ENCODE measurements around the gene CBX5. TPM values are rescaled to one million over a fixed set of nuclear protein-coding genes. Genes with fewer than 3 reads are reported as not detected.

The CBX5 gene
- total RNA-seq, 2 experiments from 2014 or later, result 115 to 299 TPM

DNA sequence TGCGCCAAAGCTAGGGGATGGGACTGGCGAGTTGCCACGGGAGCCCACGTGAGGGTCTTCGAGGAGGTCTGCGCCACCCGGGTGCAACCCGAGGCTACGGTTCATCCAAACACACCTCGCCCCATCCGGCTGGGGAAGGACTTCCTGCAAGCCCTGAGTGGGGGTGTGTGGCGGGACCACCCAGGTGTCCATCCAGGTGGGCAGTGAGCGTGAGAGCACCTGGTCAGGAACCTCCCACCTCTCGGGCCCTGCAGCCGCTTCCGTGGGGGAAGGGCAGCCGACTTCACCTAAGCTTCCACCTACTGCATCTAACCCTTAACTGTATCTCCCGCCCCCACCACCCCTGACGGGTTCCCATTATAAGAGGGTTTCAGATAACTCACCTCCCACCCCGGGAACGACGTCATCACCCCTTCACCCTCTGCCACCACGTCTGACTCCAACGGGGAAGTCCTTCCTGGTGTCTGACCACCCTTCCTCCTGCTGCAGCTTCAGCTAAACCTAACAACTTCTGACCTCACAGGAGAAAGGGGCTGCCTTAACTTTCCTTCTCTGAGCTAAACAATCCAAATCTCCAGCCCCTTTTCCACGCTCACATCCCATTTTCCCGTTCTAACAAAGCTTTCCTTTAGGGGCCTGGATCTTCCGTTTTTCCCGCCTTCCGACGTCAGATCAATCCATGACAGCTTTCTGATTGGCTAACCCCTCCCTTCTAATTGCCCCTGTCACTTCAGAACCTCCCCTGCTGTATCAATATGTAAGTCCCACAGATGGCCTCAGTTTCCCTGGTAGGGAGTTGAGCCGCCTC, 63.7 kb downstream of the CBX5 start:
- peak overlapping the region; percentile 86 for H3K4me2 ChIP-seq (ENCODE audit: low read length)
- H3K9me2 ChIP-seq (ENCODE audit: insufficient read depth, low read length), result no peaks in the 10 kb centered on the region
- no peak for TF ChIP-seq EZH2phosphoT487 (IDR thresholded peaks at IDR 0.05; ENCODE audit: borderline replicate concordance, low read depth, low read length)
- TF ChIP-seq, protein P1, sequence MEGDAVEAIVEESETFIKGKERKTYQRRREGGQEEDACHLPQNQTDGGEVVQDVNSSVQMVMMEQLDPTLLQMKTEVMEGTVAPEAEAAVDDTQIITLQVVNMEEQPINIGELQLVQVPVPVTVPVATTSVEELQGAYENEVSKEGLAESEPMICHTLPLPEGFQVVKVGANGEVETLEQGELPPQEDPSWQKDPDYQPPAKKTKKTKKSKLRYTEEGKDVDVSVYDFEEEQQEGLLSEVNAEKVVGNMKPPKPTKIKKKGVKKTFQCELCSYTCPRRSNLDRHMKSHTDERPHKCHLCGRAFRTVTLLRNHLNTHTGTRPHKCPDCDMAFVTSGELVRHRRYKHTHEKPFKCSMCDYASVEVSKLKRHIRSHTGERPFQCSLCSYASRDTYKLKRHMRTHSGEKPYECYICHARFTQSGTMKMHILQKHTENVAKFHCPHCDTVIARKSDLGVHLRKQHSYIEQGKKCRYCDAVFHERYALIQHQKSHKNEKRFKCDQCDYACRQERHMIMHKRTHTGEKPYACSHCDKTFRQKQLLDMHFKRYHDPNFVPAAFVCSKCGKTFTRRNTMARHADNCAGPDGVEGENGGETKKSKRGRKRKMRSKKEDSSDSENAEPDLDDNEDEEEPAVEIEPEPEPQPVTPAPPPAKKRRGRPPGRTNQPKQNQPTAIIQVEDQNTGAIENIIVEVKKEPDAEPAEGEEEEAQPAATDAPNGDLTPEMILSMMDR (conservative IDR thresholded peaks at IDR 0.05; ENCODE audit: low read length), result no peak
- no TSS peak for BruUV-seq (replicated peaks)
- H4K20me1 ChIP-seq (ENCODE audit: insufficient read depth, low read length), result no peaks in the 10 kb centered on the region
- ChIA-PET POLR2A (interaction anchor here (0.5 to 1.0 kb wide), 7 partner anchors 10 to 211 kb away, joined by 3 to 6 read pairs (median 3); partner anchors contain the start of gene HOXC4), CTCF (ENCODE audit: unreplicated experiment) (interaction anchor here (0.7 to 1.8 kb wide), 8 partner anchors 9 to 199 kb away, joined by 3 to 4 read pairs (median 4); no protein-coding TSS in a partner anchor)
- no peaks in the 10 kb centered on the region for H3K36me3 ChIP-seq (ENCODE audit: insufficient read depth, low read length)
- peak overlapping the region; percentile 89 for H3K27ac ChIP-seq (ENCODE audit: low read depth, low read length, poor library complexity, severe bottlenecking)
- intact Hi-C loops (cut with micrococcal nuclease; ENCODE audit: unreplicated experiment), result loop anchor here (1.0 to 5.0 kb wide), 4 partner anchors 65 to 464 kb away; partner anchors contain the start of genes CBX5, CISTR, HNRNPA1 and HOXC4
- H2AFZ ChIP-seq (ENCODE audit: low read length), result peak overlapping the region; percentile 21; the same call in 1 of the 2 replicates
- peaks cover 67% of the 10 kb centered on the region for H3K4me1 ChIP-seq (ENCODE audit: insufficient read depth, low read length, poor library complexity, severe bottlenecking)
- no peaks in the 10 kb centered on the region for H3K79me2 ChIP-seq (ENCODE audit: insufficient read depth, low read depth, low read length)
- peak overlapping the region; percentile 67 for H3K4me3 ChIP-seq (ENCODE audit: low read depth, low read length, poor library complexity, severe bottlenecking)
- peak; percentile 87 for DNase-seq (ENCODE audit: low spot score)
- no peaks in the 10 kb centered on the region for H3K9me3 ChIP-seq (ENCODE audit: low read length)

DNA sequence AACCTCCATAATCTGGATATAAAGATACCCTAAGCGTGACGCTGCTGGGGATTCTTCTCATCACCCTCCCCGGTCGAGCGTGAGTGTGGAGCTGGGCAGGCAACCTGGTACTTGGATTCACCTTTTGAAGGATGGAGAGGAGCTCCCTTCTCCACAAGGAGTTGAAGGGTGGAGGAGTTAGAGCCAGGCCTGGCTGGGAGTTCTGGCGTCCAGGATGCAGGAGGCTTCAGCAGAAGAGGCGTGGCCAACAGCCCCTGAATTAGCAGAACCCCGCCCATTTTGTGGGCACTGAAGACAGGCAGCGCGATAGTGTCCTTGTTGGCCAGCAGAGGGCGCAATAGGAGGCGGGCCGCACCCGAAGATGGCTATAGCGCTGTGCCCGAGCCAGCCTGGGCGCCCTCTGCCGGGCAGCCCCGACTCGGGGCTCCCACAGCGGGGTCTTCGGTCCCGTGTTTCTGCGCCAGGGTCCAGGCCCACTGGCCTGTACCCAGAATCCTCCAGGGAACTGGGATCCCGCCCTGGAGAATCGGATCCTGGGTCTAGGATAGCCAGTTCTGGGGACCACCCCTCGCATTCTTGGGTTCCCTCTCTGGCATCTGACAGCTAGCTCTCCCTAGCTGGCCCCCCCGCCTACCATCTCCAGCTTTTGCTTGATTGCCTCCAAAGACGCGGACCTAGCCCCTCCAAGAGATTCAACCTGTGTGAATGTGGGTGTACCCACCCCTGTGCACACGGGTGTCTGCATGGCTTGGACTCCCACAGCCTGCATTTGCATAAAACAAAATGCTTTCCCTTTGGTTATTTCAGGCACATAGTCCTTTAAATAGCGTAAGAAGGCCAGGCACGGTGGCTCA, 65.1 kb downstream of the CBX5 start:
- Histone ChIP-seq H3K79me2 (ENCODE audit: insufficient read depth, low read depth, low read length) (no peaks in the 10 kb centered on the region), H2AFZ (ENCODE audit: low read length) (peak overlapping the region; percentile 75), H3K4me2 (ENCODE audit: low read length) (peak overlapping the region; percentile 86), H3K4me3 (ENCODE audit: low read depth, low read length, poor library complexity, severe bottlenecking) (peak overlapping the region; percentile 55), H3K4me1 (ENCODE audit: insufficient read depth, low read length, poor library complexity, severe bottlenecking) (peaks cover 63% of the 10 kb centered on the region), H3K27ac (ENCODE audit: low read depth, low read length, poor library complexity, severe bottlenecking) (peak overlapping the region; percentile 89), H3K9me3 (ENCODE audit: low read length) (no peaks in the 10 kb centered on the region), H3K9me2 (ENCODE audit: insufficient read depth, low read length) (no peaks in the 10 kb centered on the region), H4K20me1 (ENCODE audit: insufficient read depth, low read length) (no peaks in the 10 kb centered on the region), H3K36me3 (ENCODE audit: insufficient read depth, low read length) (no peaks in the 10 kb centered on the region)
- intact Hi-C loops (cut with micrococcal nuclease; ENCODE audit: unreplicated experiment), result loop anchor here (5.0 kb wide), 1 partner anchor 462 kb away; the partner anchor contains the start of gene CISTR
- peak; percentile 97 for DNase-seq (ENCODE audit: low spot score)
- no TSS peak for BruUV-seq (replicated peaks)
- ChIA-PET CTCF (ENCODE audit: unreplicated experiment) (interaction anchor here (0.6 to 1.8 kb wide), 7 partner anchors 9 to 504 kb away, joined by 3 to 5 read pairs (median 4); no protein-coding TSS in a partner anchor), POLR2A (interaction anchor here (0.6 to 1.5 kb wide), 6 partner anchors 144 to 439 kb away, joined by 3 to 5 read pairs (median 4); partner anchors contain the start of gene HOXC4)
- TF ChIP-seq, protein P1 (conservative IDR thresholded peaks at IDR 0.05; ENCODE audit: low read length), result peak; percentile 100
- TF ChIP-seq EZH2phosphoT487 (IDR thresholded peaks at IDR 0.05; ENCODE audit: borderline replicate concordance, low read depth, low read length), result no peak
